SK-N-SH (cell line): ENCODE results near the gene PKP4.
"Not testable (repeated sequence)": the region's sequence is repeated elsewhere in the genome, so short reads cannot be mapped to it uniquely, and the experiment has no call there.

ENCODE experiments used
- CTCF ChIP-seq: fragments of 200-600 bp; sonication (generic); IDR thresholded peaks from 2 replicates; pipeline ENCODE4 v1.6.1; 2017; ENCODE audit warnings: antibody characterized with exemption, mild to moderate bottlenecking, moderate library complexity
- EP300 ChIP-seq, 2 experiments: IDR thresholded peaks; 2 replicates each; pipeline versions ENCODE4 v1.4.0 to v1.6.1; 2012; ENCODE audit warnings: borderline replicate concordance in 1 of 2, low read depth in 1 of 2, low read length in 1 of 2
- EZH2phosphoT487 ChIP-seq: fragments of 200-600 bp; sonication (generic); IDR thresholded peaks from 2 replicates; pipeline ENCODE4 v1.6.1; 2017; ENCODE audit warnings: low read depth, mixed run types, mild to moderate bottlenecking, antibody characterized with exemption, moderate library complexity, borderline replicate concordance
- MAX ChIP-seq: IDR thresholded peaks from 2 replicates; pipeline ENCODE4 v1.4.0; 2012; ENCODE audit warnings: low read depth
- MEF2A ChIP-seq: IDR thresholded peaks from 2 replicates; pipeline ENCODE4 v1.4.0; 2012; ENCODE audit warnings: low read depth, borderline replicate concordance
- PBX3 ChIP-seq: IDR thresholded peaks from 2 replicates; pipeline ENCODE4; 2012
- RFX5 ChIP-seq: IDR thresholded peaks from 2 replicates; pipeline ENCODE4 v1.6.1; 2012; ENCODE audit warnings: mild to moderate bottlenecking, improper control_type of control experiment, low read length
- RXRA ChIP-seq: IDR thresholded peaks from 2 replicates; pipeline ENCODE4 v1.4.0; 2012; ENCODE audit warnings: low read depth, mild to moderate bottlenecking, borderline replicate concordance
- SIN3A ChIP-seq: IDR thresholded peaks from 2 replicates; pipeline ENCODE4 v1.6.1; 2012; ENCODE audit warnings: low read depth, mild to moderate bottlenecking, low read length, moderate library complexity, borderline replicate concordance
- SMC3 ChIP-seq: IDR thresholded peaks from 2 replicates; pipeline ENCODE4 v1.6.1; 2012; ENCODE audit warnings: low read depth, low read length, improper control_type of control experiment
- USF2 ChIP-seq: fragments of 150-350 bp; IDR thresholded peaks from 2 replicates; pipeline ENCODE4 v1.6.1; 2017; ENCODE audit warnings: antibody characterized with exemption, low read length, low read depth, borderline replicate concordance

- TF ChIP-seq USF2; CTCF; SIN3A; EP300 (IDR thresholded peaks at IDR 0.05; ENCODE audit: borderline replicate concordance in 1 of 2, low read depth in 1 of 2, low read length in 1 of 2); PBX3; MAX; EZH2phosphoT487; RXRA; MEF2A; RFX5; SMC3: not testable (repeated sequence)
Observed at GRCh38 chr2:158472829-158473228, 16.1 kb downstream of the PKP4 start.
